Sigmoid colon (tissue), 7 donors: Measurements from ENCODE around the gene MAGEA1. TPM values are rescaled to one million over a fixed set of nuclear protein-coding genes. Genes with fewer than 3 reads are reported as not detected.

Source experiments
- DNase-seq: peaks from one replicate; pipeline ENCODE4 v3.0.0-alpha.2; 2019
- H3K27ac ChIP-seq, 4 donors: fragments of 200-600 bp; sonication (generic); one replicate each; pipeline ENCODE4 v1.5.1; 2016 to 2019; ENCODE audit warnings: mild to moderate bottlenecking in 1 of 4
- H3K27me3 ChIP-seq, 3 donors: fragments of 200-600 bp; sonication (generic); one replicate each; pipeline ENCODE4 v1.5.1; 2019; ENCODE audit warnings: mild to moderate bottlenecking in 1 of 3
- H3K36me3 ChIP-seq, 4 donors: fragments of 200-600 bp; sonication (generic); one replicate each; pipeline ENCODE4 v1.5.1; 2016 to 2019
- H3K4me1 ChIP-seq, 4 donors: fragments of 200-600 bp; sonication (generic); one replicate each; pipeline ENCODE4 v1.5.1; 2017 to 2019
- H3K4me3 ChIP-seq, 4 donors: fragments of 200-600 bp; sonication (generic); one replicate each; pipeline ENCODE4 v1.5.1; 2017 to 2019; ENCODE audit warnings: mild to moderate bottlenecking in 2 of 4, moderate library complexity in 1 of 4
- H3K9me3 ChIP-seq, 4 donors: fragments of 200-600 bp in 3 of 4; sonication (generic) in 3 of 4; one replicate each; pipeline versions ENCODE4 v1.5.1 to v1.6.1; 2013 to 2019
- CTCF ChIP-seq, 4 experiments: fragments of 450-650 bp in 3 of 4; fragments of 200-600 bp in 1 of 4; IDR thresholded peaks; one replicate each; pipeline ENCODE4 v1.5.1; 2016 to 2019; ENCODE audit warnings: antibody characterized with exemption in 4 of 4, mild to moderate bottlenecking in 3 of 4, moderate library complexity in 2 of 4
- EP300 ChIP-seq, 4 donors: sonication (generic); formaldehyde crosslinking; IDR thresholded peaks; one replicate each; pipeline ENCODE4 v1.6.1; 2017; ENCODE audit warnings: antibody characterized with exemption in 4 of 4
- POLR2A ChIP-seq, 2 donors: fragments of 450-650 bp; IDR thresholded peaks; one replicate each; pipeline ENCODE4 v1.6.1; 2016; ENCODE audit warnings: antibody characterized with exemption in 2 of 2, mild to moderate bottlenecking in 2 of 2, moderate library complexity in 2 of 2
- POLR2AphosphoS5 ChIP-seq, 4 donors: sonication (generic); formaldehyde crosslinking; IDR thresholded peaks; one replicate each; pipeline ENCODE4 v1.6.1; 2017; ENCODE audit warnings: antibody characterized with exemption in 4 of 4
- whole genome bisulfite sequencing, 2 donors: extraction: QIAGEN DNeasy Blood & Tissue Kit; methylation state at CpG; one replicate each; pipeline ENCODE4 v1.1.7; 2013; 5-methylcytosine and 5-hydroxymethylcytosine counted together
- intact Hi-C: fragments of 100-400 bp; cut with DNase I; formaldehyde crosslinking; loops from one replicate; pipeline ENCODE4 v1.15.1; 2023
- polyA plus RNA-seq, 3 donors: library from polyadenylated mRNA; stranded (reverse); fragments of 200-250 nt; gene quantifications; one replicate each; pipeline ENCODE4 v1.2.3, GENCODE V29; 2013
- total RNA-seq, 4 donors: library from RNA; depleted of rRNA; stranded (reverse); fragments of >200 nt; gene quantifications; one replicate each; pipeline ENCODE4 v1.1.0, GENCODE V29; 2016
- donor health status: healthy with polysubstance abuse.
- donor health status: Bipolar disorder and iron deficiency.
- donor health status: healthy.

MAGEA1 gene
- total and polyA plus RNA-seq, 7 donors, result not detected

GRCh38 chrX:153190381-153190780, 11.3 kb downstream of the MAGEA1 start:
- DNase-seq, result no peak
- intact Hi-C loops, result no loop called here
- TF ChIP-seq CTCF (IDR thresholded peaks at IDR 0.05) (no peak), POLR2AphosphoS5 (IDR thresholded peaks at IDR 0.05) (no peak), POLR2A (IDR thresholded peaks at IDR 0.05) (no peak), EP300 (IDR thresholded peaks at IDR 0.05) (no peak)
- no peaks in the 10 kb centered on the region for H3K36me3 ChIP-seq
- no peaks in the 10 kb centered on the region for H3K9me3 ChIP-seq
- H3K4me3 ChIP-seq, result no peak overlapping the region
- WGBS, 2 donors, result 12 to 44% methylated on average over 1 of the region's 1 CpG
- H3K27ac ChIP-seq, result no peak overlapping the region
- no peaks in the 10 kb centered on the region for H3K4me1 ChIP-seq
- no peaks in the 10 kb centered on the region for H3K27me3 ChIP-seq

- Histone ChIP-seq H3K27ac (no peak overlapping the region), H3K27me3 (no peaks in the 10 kb centered on the region), H3K4me3 (no peak overlapping the region), H3K36me3 (no peaks in the 10 kb centered on the region), H3K9me3 (no peaks in the 10 kb centered on the region), H3K4me1 (no peaks in the 10 kb centered on the region)
- no peak for TF ChIP-seq POLR2AphosphoS5 (IDR thresholded peaks at IDR 0.05)
- no peak for TF ChIP-seq CTCF (IDR thresholded peaks at IDR 0.05)
- no peak for TF ChIP-seq EP300 (IDR thresholded peaks at IDR 0.05)
- no peak for TF ChIP-seq POLR2A (IDR thresholded peaks at IDR 0.05)
- 70 to 76% methylated on average over 2 of the region's 2 CpGs for WGBS, 2 donors
- DNase-seq, result no peak
- intact Hi-C loops, result no loop called here
Observed at GRCh38 chrX:153200462-153200861, 21.4 kb downstream of the MAGEA1 start.

- TF ChIP-seq POLR2AphosphoS5 (IDR thresholded peaks at IDR 0.05) (no peak), POLR2A (IDR thresholded peaks at IDR 0.05) (no peak), EP300 (IDR thresholded peaks at IDR 0.05) (no peak), CTCF (IDR thresholded peaks at IDR 0.05) (no peak)
- DNase-seq, result no peak
- WGBS, 2 donors, result 83 to 88% methylated on average over 8 of the region's 8 CpGs
- H3K4me3 ChIP-seq, result no peak overlapping the region
- H3K4me1 ChIP-seq, result no peaks in the 10 kb centered on the region
- no peaks in the 10 kb centered on the region for H3K9me3 ChIP-seq
- intact Hi-C loops, result no loop called here
- H3K27me3 ChIP-seq, result no peaks in the 10 kb centered on the region
- H3K27ac ChIP-seq, result no peak overlapping the region
- no peaks in the 10 kb centered on the region for H3K36me3 ChIP-seq
Observed at GRCh38 chrX:153206425-153207046, 27.5 kb downstream of the MAGEA1 start.

- Histone ChIP-seq H3K36me3 (no peaks in the 10 kb centered on the region), H3K4me1 (no peaks in the 10 kb centered on the region), H3K9me3 (no peaks in the 10 kb centered on the region), H3K27me3 (no peaks in the 10 kb centered on the region), H3K27ac (no peak overlapping the region), H3K4me3 (no peak overlapping the region)
- DNase-seq, result no peak
- WGBS, 2 donors, result 75 to 87% methylated on average over 3 of the region's 3 CpGs
- no peak for TF ChIP-seq POLR2A (IDR thresholded peaks at IDR 0.05)
- no peak for TF ChIP-seq CTCF (IDR thresholded peaks at IDR 0.05)
- no peak for TF ChIP-seq EP300 (IDR thresholded peaks at IDR 0.05)
- no peak for TF ChIP-seq POLR2AphosphoS5 (IDR thresholded peaks at IDR 0.05)
- intact Hi-C loops, result no loop called here
Observed at GRCh38 chrX:153209347-153209746, 30.3 kb downstream of the MAGEA1 start.

GRCh38 chrX:153214934-153215333, 35.9 kb downstream of the MAGEA1 start:
- no peak overlapping the region for H3K4me3 ChIP-seq
- H3K4me1 ChIP-seq, result no peaks in the 10 kb centered on the region
- H3K36me3 ChIP-seq, result no peaks in the 10 kb centered on the region
- 35 to 48% methylated on average over 2 of the region's 2 CpGs for WGBS, 2 donors
- no peak overlapping the region for H3K27ac ChIP-seq
- H3K27me3 ChIP-seq, result no peaks in the 10 kb centered on the region
- intact Hi-C loops, result no loop called here
- no peak for DNase-seq
- no peaks in the 10 kb centered on the region for H3K9me3 ChIP-seq
- TF ChIP-seq CTCF (IDR thresholded peaks at IDR 0.05) (no peak), EP300 (IDR thresholded peaks at IDR 0.05) (no peak), POLR2A (IDR thresholded peaks at IDR 0.05) (no peak), POLR2AphosphoS5 (IDR thresholded peaks at IDR 0.05) (no peak)
